GM10248 (cell line): Measurements from ENCODE around the gene LRFN3.

ENCODE experiments used
- CTCF ChIA-PET: fragments of 300-600 bp; sonication (Branson Sonifier 250); formaldehyde crosslinking; extraction: SDS; loops from one replicate; lab custom pipeline; 2021; ENCODE audit warnings: antibody characterized with exemption; lab: Yijun Ruan, JAX
- POLR2A ChIA-PET: fragments of 350-650 bp; sonication (Branson Sonifier 250); formaldehyde crosslinking; extraction: SDS; loops from one replicate; lab custom pipeline; 2020; ENCODE audit warnings: antibody characterized with exemption; lab: Yijun Ruan, JAX
- DNase-seq: peaks from one replicate; pipeline ENCODE4 v3.0.0; 2012; ENCODE audit errors: extremely low spot score
- TF ChIP-seq, protein P1 (sequence below): IDR thresholded peaks from 2 replicates; pipeline ENCODE4 v1.5.1; 2012; ENCODE audit warnings: mild to moderate bottlenecking, low read depth; ENCODE audit errors: extremely low read depth, missing control alignments, control extremely low read depth

The LRFN3 gene

DNA sequence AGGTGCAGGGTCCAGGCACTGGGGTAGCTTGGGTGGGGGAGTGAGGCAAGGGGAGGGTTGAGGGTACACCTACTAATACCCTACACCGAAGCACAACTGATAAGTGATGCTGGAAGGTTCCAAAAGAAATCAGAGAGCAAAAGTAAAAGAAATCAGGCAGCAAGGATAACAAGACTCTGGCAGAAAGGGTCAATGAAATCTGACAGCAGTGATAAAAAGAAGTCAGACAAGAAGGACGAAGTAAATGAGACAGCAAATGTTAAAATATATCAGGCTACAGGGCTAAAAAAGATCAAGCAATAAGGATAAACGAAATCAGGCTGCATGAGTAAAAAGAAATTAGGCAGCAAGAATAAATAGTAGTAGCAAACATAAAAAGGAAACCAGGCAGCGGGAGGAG lies 4.7 kb downstream of the LRFN3 start:
- ChIA-PET POLR2A (interaction anchor here (0.6 kb wide), 1 partner anchor 170 kb away, joined by 5 read pairs; no protein-coding TSS in a partner anchor), CTCF (no interaction called here)
- no peak for DNase-seq
- TF ChIP-seq, protein P1, sequence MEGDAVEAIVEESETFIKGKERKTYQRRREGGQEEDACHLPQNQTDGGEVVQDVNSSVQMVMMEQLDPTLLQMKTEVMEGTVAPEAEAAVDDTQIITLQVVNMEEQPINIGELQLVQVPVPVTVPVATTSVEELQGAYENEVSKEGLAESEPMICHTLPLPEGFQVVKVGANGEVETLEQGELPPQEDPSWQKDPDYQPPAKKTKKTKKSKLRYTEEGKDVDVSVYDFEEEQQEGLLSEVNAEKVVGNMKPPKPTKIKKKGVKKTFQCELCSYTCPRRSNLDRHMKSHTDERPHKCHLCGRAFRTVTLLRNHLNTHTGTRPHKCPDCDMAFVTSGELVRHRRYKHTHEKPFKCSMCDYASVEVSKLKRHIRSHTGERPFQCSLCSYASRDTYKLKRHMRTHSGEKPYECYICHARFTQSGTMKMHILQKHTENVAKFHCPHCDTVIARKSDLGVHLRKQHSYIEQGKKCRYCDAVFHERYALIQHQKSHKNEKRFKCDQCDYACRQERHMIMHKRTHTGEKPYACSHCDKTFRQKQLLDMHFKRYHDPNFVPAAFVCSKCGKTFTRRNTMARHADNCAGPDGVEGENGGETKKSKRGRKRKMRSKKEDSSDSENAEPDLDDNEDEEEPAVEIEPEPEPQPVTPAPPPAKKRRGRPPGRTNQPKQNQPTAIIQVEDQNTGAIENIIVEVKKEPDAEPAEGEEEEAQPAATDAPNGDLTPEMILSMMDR: no peak

DNA sequence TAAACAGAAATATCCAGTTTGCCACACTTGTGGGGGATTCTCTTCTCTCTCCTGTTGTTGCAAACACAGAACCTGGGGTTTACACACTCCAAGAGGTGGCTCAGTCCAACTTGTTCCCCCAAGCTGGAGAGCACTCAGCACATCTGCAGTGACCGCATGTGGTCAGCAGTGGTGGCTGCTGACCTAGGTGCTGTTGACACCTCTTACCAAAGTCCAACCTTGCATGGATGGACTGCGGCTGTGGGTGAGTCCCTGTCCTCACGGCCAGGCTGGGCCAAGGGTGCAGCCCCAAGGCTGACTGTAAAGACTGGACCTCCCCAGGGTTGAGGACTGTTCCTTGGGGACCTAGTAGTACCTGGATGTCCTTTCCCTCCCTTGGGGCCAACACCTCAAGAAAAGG lies 6.1 kb downstream of the LRFN3 start:
- ChIA-PET CTCF (no interaction called here), POLR2A (no interaction called here)
- TF ChIP-seq, protein P1: no peak
- DNase-seq: no peak

DNA sequence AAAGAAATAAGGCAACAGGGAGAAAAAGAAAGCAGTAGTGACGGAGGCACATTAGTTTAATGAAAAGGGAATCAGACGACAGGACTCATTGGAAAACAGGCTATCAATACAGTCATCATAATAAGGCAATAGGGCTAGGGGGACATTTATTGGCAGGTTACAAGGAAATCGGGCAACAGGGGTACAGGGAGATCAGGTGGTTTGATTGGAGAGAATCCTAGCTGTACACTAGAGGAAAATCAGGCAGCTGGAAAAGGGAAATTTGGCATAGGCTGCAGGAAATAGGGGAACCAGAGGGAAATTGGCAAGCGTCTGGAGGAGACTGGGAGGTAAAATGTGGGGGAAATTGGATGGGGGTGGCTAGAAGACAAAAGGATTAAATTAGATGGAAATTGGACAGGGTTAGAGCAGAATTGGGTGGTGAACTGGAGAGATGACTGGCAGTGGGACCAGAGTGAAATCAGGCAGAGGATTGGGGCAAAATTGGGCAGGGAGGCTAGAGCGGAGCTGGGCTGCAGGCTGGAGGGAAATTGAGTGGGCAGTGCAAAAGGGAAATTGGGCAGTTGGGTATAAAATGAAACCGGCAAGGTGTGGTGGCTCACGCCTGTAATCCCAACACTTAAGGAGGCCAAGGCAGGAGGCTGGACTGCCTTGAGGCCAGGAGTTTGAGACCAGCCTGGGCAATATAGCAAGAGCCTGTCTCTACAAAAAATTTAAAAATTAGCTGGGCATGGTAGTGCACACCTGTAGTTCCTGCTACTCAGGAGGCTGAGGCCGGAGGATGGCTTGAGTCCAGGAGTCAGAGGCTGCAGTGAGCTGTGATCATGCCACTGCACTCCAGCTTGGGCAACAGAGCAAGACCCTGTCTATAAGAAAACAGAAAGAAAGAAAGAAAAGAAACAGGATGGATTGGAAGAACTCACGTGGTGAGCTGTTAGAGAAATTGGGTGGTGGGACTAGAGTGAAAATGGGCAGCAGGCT lies 7.4 kb downstream of the LRFN3 start:
- TF ChIP-seq, protein P1: no peak
- CTCF ChIA-PET: interaction anchor here (1.0 kb wide), 1 partner anchor 12 kb away, joined by 5 read pairs; no protein-coding TSS in a partner anchor
- no peak for DNase-seq
- POLR2A ChIA-PET: no interaction called here

DNA sequence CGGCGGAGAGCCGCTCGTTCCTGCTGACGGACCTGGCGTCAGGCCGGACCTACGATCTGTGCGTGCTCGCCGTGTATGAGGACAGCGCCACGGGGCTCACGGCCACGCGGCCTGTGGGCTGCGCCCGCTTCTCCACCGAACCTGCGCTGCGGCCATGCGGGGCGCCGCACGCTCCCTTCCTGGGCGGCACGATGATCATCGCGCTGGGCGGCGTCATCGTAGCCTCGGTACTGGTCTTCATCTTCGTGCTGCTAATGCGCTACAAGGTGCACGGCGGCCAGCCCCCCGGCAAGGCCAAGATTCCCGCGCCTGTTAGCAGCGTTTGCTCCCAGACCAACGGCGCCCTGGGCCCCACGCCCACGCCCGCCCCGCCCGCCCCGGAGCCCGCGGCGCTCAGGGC lies 8.4 kb downstream of the LRFN3 start:
- CTCF ChIA-PET: interaction anchor here (1.0 kb wide), 1 partner anchor 13 kb away, joined by 5 read pairs; no protein-coding TSS in a partner anchor
- TF ChIP-seq, protein P1: no peak
- DNase-seq: no peak
- POLR2A ChIA-PET: no interaction called here

DNA sequence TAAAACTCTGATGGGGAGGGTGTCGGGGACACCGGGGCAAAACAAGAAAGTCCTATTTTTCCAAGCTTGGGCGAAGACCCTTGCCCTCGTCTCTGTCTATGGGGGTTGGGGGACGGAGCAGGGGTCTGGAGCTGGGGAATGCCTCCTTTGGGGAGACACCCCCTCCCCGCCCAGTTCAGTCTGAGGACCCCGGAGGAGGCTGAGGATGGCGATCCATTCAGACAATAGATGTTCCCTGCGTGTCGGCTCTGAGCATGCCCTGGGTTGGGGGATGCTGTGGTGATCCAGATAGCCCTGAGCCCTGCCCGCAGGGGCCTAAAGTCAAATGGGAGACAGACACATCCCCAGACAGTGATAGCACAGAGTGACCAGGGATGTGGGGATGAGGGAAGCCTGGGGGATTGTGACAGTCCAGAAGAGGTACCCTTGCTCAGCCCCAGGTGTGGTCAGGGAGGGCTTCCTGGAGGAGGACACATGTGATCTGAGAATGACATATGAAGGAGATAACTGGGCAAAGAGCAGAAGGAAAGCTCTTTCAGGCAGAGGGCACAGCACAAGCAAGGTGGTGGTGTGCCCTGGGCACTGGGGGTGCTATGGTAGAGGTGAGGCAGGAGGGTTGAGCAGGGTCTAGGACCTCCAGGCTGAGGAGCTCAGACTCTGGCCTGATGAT lies 9.1 kb downstream of the LRFN3 start:
- CTCF ChIA-PET: no interaction called here

DNA sequence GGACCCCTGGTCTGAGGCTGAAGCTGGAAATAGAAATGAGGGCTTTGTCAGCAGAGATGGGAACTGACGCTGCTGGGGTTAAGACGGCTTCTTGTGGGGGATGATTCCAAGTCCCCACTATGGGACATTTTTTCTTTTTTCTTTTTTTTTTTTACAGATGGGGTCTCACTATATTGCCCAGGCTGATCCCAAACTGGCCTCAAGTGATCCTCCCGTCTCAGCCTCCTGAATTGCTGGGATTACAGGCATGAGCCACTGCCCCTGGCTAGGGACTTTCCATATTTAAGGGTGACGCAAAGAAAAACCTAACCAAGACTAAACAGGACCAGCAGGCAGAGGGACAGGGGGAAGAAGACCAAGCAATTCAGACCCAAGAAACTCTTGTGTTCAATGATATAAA lies 10.0 kb downstream of the LRFN3 start:
- TF ChIP-seq, protein P1: no peak

More for the DNA sequence above, 9.1 kb downstream of the LRFN3 start:
- POLR2A ChIA-PET: no interaction called here
- TF ChIP-seq, protein P1: no peak
- DNase-seq: no peak

More for the DNA sequence above, 10.0 kb downstream of the LRFN3 start:
- no peak for DNase-seq
- CTCF ChIA-PET: interaction anchor here (1.0 to 1.3 kb wide), 5 partner anchors 13 to 224 kb away, joined by 3 to 6 read pairs (median 4); no protein-coding TSS in a partner anchor
- POLR2A ChIA-PET: no interaction called here
